Fibroblast of lung (primary cell): ENCODE results near the gene RTTN. TPM values are rescaled to one million over a fixed set of nuclear protein-coding genes. Genes with fewer than 3 reads are reported as not detected.

Experiments used
- DNase-seq, 2 donors: peaks; one replicate each; pipeline versions ENCODE4 v3.0.0 to v3.0.0-alpha.2; 2010; ENCODE audit warnings: low read depth in 2 of 2
- H2AFZ ChIP-seq: 2 replicates; pipeline ENCODE4 v1.5.1; 2012; ENCODE audit warnings: low read length, control low read depth, inconsistent platforms
- H3K27ac ChIP-seq: 2 replicates; pipeline ENCODE4 v1.5.1; 2011; ENCODE audit warnings: low read length, control low read depth; ENCODE audit not compliant: insufficient read depth
- H3K27me3 ChIP-seq: 2 replicates; pipeline ENCODE4 v1.5.1; 2011; ENCODE audit warnings: mild to moderate bottlenecking, low read length; ENCODE audit not compliant: control insufficient read depth, insufficient read depth
- H3K36me3 ChIP-seq: 2 replicates; pipeline ENCODE4 v1.5.1; 2011; ENCODE audit warnings: low read length; ENCODE audit not compliant: control insufficient read depth, insufficient read depth
- H3K4me1 ChIP-seq: 2 replicates; pipeline ENCODE4 v1.5.1; 2011; ENCODE audit warnings: low read length; ENCODE audit not compliant: control insufficient read depth, insufficient read depth; ENCODE audit errors: extremely low read depth
- H3K4me2 ChIP-seq: 2 replicates; pipeline ENCODE4 v1.5.1; 2011; ENCODE audit warnings: low read length, control low read depth; ENCODE audit not compliant: insufficient read depth; ENCODE audit errors: extremely low read depth
- H3K4me3 ChIP-seq, 4 experiments: fragments of 200-600 bp in 1 of 4; sonication (generic) in 1 of 4; replicated peaks in 1 of 4; 2 replicates each; pipeline ENCODE4 v1.5.1; 2011 to 2016; ENCODE audit warnings: low read length in 4 of 4, low read depth in 3 of 4, mild to moderate bottlenecking in 3 of 4, control low read depth in 2 of 4, inconsistent platforms in 1 of 4, mixed read lengths in 1 of 4; ENCODE audit not compliant: insufficient read depth in 1 of 4; ENCODE audit errors: control extremely low read depth in 1 of 4
- H3K79me2 ChIP-seq: 2 replicates; pipeline ENCODE4 v1.5.1; 2012; ENCODE audit warnings: mild to moderate bottlenecking, low read length, inconsistent platforms; ENCODE audit not compliant: control insufficient read depth, insufficient read depth
- H3K9ac ChIP-seq: 2 replicates; pipeline ENCODE4 v1.5.1; 2011; ENCODE audit warnings: mild to moderate bottlenecking, low read length, control low read depth; ENCODE audit not compliant: insufficient read depth
- H3K9me3 ChIP-seq: 2 replicates; pipeline ENCODE4 v1.5.1; 2012; ENCODE audit warnings: low read depth, low read length; ENCODE audit not compliant: control insufficient read depth, insufficient read depth
- H4K20me1 ChIP-seq: 2 replicates; pipeline ENCODE4 v1.5.1; 2011; ENCODE audit warnings: low read length; ENCODE audit not compliant: control insufficient read depth, insufficient read depth; ENCODE audit errors: extremely low read depth
- EZH2 ChIP-seq: IDR thresholded peaks from 2 replicates; pipeline ENCODE4 v1.5.1; 2012; ENCODE audit warnings: low read length, control low read depth, mild to moderate bottlenecking; ENCODE audit errors: missing control alignments
- polyA plus RNA-seq, 2 donors: library from polyadenylated mRNA; depleted of rRNA in 1 of 2; stranded (reverse) in 1 of 2; unstranded in 1 of 2; fragments of >200 nt; gene quantifications; 2 replicates each; pipeline ENCODE4 v1.2.1, GENCODE V29; 2011 to 2012; ENCODE audit warnings: missing spikeins in 1 of 2
- total RNA-seq: library from RNA; depleted of rRNA; stranded (reverse); fragments of >200 nt; gene quantifications from 2 replicates; pipeline ENCODE4 v1.2.1, GENCODE V29; 2014
- TF ChIP-seq, protein P1 (sequence below), 2 donors: IDR thresholded peaks in 1 of 2; conservative IDR thresholded peaks in 1 of 2; 1 replicate in 1 of 2; 2 replicates in 1 of 2; pipeline ENCODE4 v1.5.1; 2011 to 2012; ENCODE audit warnings: low read length in 2 of 2, control low read depth in 1 of 2, inconsistent platforms in 1 of 2, low read depth in 1 of 2, mild to moderate bottlenecking in 1 of 2

Gene RTTN
- total and polyA plus RNA-seq, 2 donors (not counting 1 experiment from before 2014, with no cell fraction given) = 5.4 to 19.0 TPM

DNA sequence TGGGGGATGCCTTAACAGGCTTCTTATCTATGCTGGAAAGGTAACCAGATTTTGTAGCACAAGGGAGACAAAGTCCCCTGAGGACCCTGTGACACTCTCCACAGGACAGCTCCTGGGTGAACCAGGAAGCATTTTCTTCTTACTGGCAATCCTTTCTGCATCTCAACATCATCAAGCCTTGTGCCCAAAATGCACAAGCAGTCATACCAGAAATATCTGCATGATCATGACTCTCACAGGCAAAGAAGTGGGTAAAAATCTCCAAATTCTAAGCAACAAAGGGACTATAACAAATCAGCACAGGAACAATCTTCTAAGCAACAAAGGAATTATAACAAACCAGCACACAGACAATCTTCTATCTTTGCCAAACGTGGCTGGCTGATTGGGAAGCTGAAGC is 158.7 kb downstream of the RTTN start:
- H3K27ac ChIP-seq = peak overlapping the region; percentile 62
- TF ChIP-seq, protein P1, sequence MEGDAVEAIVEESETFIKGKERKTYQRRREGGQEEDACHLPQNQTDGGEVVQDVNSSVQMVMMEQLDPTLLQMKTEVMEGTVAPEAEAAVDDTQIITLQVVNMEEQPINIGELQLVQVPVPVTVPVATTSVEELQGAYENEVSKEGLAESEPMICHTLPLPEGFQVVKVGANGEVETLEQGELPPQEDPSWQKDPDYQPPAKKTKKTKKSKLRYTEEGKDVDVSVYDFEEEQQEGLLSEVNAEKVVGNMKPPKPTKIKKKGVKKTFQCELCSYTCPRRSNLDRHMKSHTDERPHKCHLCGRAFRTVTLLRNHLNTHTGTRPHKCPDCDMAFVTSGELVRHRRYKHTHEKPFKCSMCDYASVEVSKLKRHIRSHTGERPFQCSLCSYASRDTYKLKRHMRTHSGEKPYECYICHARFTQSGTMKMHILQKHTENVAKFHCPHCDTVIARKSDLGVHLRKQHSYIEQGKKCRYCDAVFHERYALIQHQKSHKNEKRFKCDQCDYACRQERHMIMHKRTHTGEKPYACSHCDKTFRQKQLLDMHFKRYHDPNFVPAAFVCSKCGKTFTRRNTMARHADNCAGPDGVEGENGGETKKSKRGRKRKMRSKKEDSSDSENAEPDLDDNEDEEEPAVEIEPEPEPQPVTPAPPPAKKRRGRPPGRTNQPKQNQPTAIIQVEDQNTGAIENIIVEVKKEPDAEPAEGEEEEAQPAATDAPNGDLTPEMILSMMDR (conservative IDR thresholded peaks at IDR 0.05 in 1 of 2, IDR thresholded peaks at IDR 0.05 in 1 of 2; ENCODE audit: low read depth in 1 of 2, low read length in 2 of 2) = no peak
- no peak for TF ChIP-seq EZH2
- H3K4me1 ChIP-seq = peaks cover 13% of the 10 kb centered on the region
- peak overlapping the region; percentile 8 for H2AFZ ChIP-seq
- no peaks in the 10 kb centered on the region for H3K36me3 ChIP-seq
- no peak overlapping the region for H3K9ac ChIP-seq
- peak in 1 of 2 donors; percentile 40 for DNase-seq
- H3K9me3 ChIP-seq = no peaks in the 10 kb centered on the region
- no peak overlapping the region for H3K4me3 ChIP-seq
- H3K79me2 ChIP-seq = no peaks in the 10 kb centered on the region
- H4K20me1 ChIP-seq = no peaks in the 10 kb centered on the region
- no peaks in the 10 kb centered on the region for H3K27me3 ChIP-seq
- H3K4me2 ChIP-seq = no peak overlapping the region

DNA sequence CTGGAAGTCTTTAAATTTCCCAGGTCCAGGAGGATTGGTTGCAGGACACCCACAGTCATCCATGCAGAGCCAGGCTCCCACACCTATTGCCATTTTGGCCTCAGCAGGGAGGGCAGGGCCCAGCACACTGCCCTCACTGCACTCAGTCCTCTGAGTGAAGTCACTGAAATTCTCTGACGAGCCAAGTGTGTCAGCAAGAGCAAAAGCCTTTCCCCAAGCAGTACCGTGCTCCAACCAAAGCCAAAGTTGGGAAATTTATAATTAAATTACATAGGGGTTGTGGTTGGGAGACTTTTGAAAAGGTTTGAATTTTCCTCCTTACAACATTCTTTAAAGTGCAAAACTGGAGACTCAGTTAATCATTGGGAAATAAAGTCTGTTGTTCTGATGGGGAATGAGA is 159.3 kb downstream of the RTTN start:
- Histone ChIP-seq H3K4me3 (no peak overlapping the region), H3K27ac (peak overlapping the region; percentile 62), H2AFZ (no peak overlapping the region), H3K9me3 (no peaks in the 10 kb centered on the region), H4K20me1 (no peaks in the 10 kb centered on the region), H3K4me1 (peaks cover 13% of the 10 kb centered on the region), H3K27me3 (no peaks in the 10 kb centered on the region), H3K36me3 (no peaks in the 10 kb centered on the region), H3K4me2 (no peak overlapping the region), H3K9ac (no peak overlapping the region), H3K79me2 (no peaks in the 10 kb centered on the region)
- peak; percentile 42 to 61 for DNase-seq
- TF ChIP-seq, protein P1 (conservative IDR thresholded peaks at IDR 0.05 in 1 of 2, IDR thresholded peaks at IDR 0.05 in 1 of 2; ENCODE audit: low read depth in 1 of 2, low read length in 2 of 2) = no peak
- TF ChIP-seq EZH2 = no peak

DNA sequence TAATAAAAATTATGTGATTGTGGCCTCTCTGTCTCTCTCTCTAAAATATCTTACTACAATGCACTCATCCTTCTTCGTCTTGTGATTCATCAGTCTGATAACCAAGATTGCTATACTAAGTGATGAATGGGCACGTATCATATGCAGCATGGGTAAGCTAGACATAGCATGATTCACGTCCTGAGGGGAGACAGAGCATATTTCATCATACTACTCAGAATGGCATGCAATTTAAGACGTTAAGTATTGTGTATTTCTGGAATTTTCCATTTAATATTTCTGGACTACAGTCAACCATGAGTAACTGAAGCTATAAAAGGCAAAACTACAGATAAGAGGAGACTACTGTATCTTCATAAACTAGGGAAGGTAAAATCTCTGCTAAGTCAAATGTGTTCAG is 160.9 kb downstream of the RTTN start:
- Histone ChIP-seq H3K4me3 (no peak overlapping the region), H3K9ac (no peak overlapping the region), H3K36me3 (no peaks in the 10 kb centered on the region), H3K9me3 (no peaks in the 10 kb centered on the region), H2AFZ (no peak overlapping the region), H3K4me1 (peaks cover 13% of the 10 kb centered on the region), H3K27ac (no peak overlapping the region), H3K4me2 (no peak overlapping the region), H3K79me2 (no peaks in the 10 kb centered on the region), H3K27me3 (no peaks in the 10 kb centered on the region), H4K20me1 (no peaks in the 10 kb centered on the region)
- peak; percentile 93 to 99 for DNase-seq
- TF ChIP-seq, protein P1 (conservative IDR thresholded peaks at IDR 0.05 in 1 of 2, IDR thresholded peaks at IDR 0.05 in 1 of 2; ENCODE audit: low read depth in 1 of 2, low read length in 2 of 2) = no peak
- no peak for TF ChIP-seq EZH2
